Measurements from ENCODE around the gene RELA.

RELA gene

GRCh38 chr11:65611758-65612603 is 50.7 kb downstream of the RELA start:
- DNase-seq, result no peak

- no peak for DNase-seq
Observed at GRCh38 chr11:65611028-65611757, 51.5 kb downstream of the RELA start.

GRCh38 chr11:65610404-65610803 is 52.3 kb downstream of the RELA start:
- no peak for DNase-seq

- no peak for DNase-seq
Observed at GRCh38 chr11:65609665-65610064, 53.1 kb downstream of the RELA start.

GRCh38 chr11:65609229-65609628 is 53.5 kb downstream of the RELA start:
- no peak for DNase-seq

- no peak for DNase-seq
Observed at GRCh38 chr11:65607614-65608426, 54.9 kb downstream of the RELA start.

- peak; percentile 83 for DNase-seq
Observed at GRCh38 chr11:65606876-65607613, 55.7 kb downstream of the RELA start.

GRCh38 chr11:65604258-65604657 is 58.5 kb downstream of the RELA start:
- no peak for DNase-seq
